Activated CD4-positive, alpha-beta T cell treated with anti-CD3 and anti-CD28 coated beads for 1 hour (primary cell): Measurements from ENCODE around the gene NUMB.
A peak's percentile ranks its signal among the peaks of the same experiment; 100 is the strongest.

Experiments
- DNase-seq: peaks from one replicate; pipeline ENCODE4 v3.0.0-alpha.2; 2020

The NUMB gene

DNA sequence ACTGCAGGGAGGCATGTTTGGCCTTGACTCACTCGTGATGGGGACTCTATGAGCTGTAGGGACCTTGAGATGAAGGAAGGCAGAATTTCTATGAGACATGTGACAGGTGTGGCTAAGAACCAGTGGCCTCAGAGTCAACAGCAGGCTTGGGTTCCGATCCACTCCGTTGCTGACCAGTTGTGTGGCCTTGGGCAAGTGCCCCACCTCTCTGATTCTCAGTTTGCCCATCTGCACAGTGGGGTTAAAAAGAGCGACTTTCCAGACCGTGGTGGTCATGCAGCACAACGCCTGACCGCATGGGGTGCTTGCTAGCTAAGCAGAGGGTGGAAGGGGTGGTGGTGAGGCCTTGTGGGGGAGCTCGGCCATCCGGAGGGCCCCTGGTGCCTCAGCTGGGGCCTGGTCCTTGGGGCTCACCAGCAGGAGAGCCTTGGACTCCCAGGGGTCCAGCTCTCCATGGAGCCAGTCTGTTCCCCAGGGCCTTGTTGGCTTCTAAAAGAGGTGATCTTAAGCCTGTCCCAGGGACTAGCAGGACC is 202.6 kb downstream of the NUMB start:
- no peak for DNase-seq

DNA sequence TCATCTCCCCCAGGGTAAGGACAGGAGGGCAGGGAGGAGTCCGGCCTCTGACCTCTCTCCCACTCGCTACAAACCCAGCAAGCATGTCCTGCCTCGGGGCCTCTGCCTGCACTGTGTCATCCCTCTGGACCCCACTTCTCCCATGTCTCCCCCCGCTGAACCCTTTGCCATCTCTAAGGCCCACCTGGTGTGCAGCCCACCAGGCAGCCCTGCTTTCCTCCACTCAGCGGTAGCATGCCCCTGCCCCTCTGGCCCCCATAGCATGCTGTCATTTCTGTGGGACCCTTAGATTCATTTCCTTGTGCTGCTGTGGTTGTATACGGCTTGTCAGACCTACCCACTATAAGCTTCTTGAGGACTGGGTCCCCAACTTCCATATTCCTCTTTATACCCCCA is 203.3 kb downstream of the NUMB start:
- DNase-seq = no peak

DNA sequence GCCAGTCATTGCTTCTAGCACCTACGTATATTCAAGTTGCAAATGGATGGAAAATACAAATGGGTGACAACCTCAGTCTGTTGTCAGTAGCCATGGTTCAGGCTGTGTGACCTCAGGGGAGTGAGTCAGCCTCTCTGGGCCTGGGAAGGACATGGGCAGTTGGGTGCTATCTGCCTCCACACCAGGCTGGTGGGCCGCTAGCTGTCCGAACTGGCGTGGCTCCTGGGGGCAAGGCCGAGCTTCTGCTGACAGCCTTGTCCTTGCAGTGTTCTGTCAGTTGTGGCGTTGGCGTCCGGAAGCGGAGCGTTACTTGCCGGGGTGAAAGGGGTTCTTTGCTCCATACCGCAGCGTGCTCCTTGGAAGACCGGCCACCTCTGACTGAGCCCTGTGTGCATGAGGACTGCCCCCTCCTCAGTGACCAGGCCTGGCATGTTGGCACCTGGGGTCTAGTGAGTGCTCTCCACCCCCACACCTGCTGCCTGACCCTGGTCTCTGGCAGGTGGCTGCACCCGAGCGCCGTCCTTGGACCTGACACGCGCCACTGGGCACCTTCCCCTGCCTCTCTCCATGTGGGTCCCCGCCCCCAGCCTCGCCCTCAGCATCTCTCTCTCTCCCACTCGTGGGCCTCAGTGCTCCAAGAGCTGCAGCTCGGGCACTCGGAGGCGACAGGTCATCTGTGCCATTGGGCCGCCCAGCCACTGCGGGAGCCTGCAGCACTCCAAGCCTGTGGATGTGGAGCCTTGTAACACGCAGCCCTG is 203.9 kb downstream of the NUMB start:
- no peak for DNase-seq

DNA sequence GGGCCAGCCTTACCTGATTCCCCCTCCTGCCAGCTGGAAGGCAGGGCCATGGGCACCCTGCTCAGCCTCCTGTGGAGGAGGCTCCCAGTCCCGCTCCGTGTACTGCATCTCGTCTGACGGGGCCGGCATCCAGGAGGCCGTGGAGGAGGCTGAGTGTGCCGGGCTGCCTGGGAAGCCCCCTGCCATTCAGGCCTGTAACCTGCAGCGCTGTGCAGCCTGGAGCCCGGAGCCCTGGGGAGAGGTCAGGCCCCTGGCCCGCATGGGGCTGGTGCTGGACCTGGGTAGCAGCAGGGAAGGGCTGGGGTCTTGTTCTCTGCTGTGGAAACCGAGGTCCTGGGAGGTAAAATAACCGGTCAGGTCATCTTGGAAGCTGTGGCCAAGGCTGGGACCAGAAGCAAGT is 204.6 kb downstream of the NUMB start:
- DNase-seq = no peak

GRCh38 chr14:73253323-73253610 is 205.1 kb downstream of the NUMB start:
- no peak for DNase-seq

DNA sequence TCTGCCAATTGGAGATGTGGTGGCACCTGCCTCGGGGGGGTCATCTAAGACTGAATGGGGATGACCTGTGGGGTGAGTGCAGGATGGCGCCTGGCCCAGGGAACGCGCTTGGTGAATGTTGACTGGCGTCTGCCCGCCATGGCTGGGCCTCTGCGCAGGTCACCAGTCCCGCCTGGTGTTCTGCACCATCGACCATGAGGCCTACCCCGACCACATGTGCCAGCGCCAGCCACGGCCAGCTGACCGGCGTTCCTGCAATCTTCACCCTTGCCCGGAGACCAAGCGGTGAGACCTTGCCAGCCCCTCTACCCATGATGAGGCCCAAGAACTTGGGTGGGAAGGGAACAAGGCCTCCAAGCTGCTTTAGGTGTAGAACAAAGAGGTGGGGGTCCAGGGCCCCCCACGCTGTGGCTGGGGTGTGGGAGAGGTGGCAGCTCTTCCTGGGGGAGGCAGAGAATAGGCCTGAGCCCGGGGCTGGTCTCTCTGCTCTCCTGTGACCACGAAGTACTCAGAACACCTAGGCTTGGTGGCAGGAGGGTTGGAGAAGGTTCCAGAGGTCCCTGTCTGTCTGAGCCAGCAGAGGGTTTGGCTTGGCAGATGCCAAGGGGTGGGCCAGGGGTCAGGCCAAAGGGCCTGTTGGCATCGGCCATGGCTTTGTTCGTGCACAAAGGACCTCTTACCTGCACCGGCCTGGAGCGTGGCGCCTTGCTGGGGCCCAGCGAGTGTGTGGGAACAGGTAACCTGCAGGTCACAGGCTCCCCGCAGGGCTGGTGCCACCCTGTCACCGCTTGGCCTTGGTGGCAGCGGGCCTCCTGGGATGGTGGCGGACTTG is 205.6 kb downstream of the NUMB start:
- DNase-seq = no peak

DNA sequence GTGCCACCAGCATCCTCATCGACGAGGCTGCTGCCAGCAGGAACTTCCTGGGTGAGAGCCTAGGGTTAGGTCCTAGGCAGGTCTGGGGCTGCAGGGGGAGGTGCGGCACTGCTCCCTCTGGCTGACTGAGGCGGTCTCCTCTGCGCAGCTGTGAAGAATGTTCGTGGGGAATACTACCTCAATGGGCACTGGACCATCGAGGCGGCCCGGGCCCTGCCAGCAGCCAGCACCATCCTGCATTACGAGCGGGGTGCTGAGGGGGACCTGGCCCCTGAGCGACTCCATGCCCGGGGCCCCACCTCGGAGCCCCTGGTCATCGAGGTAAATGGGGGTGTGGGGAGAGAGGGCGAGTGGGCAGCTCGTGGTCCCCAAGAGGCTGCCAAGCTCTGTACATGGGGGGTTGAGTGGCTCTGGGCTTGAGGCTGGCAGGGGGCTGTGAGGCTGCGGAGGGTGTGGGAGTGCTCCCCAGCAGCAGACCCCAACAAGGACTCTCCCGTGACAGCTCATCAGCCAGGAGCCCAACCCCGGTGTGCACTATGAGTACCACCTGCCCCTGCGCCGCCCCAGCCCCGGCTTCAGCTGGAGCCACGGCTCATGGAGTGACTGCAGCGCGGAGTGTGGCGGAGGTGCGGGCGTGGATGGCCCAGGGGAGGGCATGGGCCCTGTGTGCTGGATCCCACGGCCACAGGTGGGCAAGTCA is 206.7 kb downstream of the NUMB start:
- no peak for DNase-seq

DNA sequence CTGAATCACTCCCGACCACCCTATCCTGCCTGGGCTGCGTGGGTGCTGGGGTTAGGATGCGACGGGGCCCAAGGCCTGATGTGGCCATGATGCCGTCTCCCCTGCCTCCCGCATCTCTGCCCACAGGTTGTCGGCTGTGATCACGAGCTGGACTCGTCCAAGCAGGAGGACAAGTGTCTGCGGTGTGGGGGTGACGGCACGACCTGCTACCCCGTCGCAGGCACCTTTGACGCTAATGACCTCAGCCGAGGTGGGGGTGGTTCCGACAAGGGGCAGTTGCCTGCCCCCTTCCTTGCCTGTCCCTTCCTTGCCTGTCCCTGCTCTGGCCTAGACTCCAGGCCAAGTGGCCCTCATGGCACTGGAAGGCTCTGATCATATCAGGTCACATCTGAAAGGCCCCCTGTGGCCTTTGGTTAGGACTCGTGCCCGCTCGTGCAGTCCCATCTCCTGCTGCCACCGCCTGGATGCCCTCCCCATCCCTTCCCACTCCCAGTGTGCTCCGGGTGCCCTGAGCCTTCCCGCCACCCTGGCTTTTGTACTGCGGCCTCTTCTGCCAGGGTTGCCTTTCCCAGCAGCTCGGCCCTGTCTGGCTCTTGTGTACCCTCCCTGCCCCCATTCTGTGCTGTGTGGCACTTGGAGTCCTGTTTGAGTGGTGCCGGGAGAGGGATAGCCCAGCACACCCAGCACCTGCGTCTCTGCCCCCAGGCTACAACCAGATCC is 207.4 kb downstream of the NUMB start:
- DNase-seq = no peak

DNA sequence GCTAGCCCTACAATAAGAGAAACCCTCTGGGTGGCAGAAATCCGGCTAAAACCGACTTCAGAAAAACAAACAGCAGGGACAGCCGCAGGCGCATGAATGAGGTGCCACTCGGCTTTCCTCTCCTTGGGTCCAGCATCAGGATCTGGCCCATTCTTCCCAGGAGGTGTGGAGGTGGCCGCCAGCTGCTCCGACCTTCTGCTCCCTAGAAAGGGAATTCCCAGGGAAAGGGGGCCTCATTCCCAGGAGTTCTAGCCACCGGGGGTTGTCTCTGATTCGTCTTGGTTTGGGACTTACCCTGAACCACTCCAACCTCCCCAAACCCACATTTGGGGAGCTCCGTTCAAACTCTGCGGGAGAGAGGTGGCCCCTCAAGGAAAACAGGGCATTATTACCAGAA is 208.0 kb downstream of the NUMB start:
- no peak for DNase-seq

GRCh38 chr14:73249564-73250316 is 208.6 kb downstream of the NUMB start:
- DNase-seq = no peak

DNA sequence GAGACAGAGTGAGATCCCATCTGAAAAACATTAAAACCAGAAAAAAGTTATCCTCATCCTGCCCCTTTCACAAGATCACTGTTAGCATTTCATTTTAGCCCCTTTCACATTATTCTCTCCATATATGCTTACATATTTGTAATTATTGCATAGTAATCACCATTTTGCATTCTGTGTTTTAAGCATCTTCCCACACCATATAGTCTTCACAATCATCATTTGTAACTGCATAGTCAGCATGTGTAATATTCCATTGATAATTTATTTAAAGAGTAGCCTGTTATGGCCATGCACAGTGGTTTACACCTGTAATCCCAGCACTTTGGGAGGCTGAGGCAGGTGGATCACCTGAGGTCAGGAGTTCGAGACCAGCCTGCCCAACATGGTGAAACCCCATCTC is 209.2 kb downstream of the NUMB start:
- no peak for DNase-seq

- no peak for DNase-seq
Measured at GRCh38 chr14:73248108-73248868, 210.1 kb downstream of the NUMB start.

GRCh38 chr14:73246387-73247150 is 211.8 kb downstream of the NUMB start:
- DNase-seq = no peak

- DNase-seq = peak; percentile 16
Measured at GRCh38 chr14:73245480-73246325, 212.6 kb downstream of the NUMB start.

- no peak for DNase-seq
Measured at GRCh38 chr14:73244541-73245290, 213.6 kb downstream of the NUMB start.

DNA sequence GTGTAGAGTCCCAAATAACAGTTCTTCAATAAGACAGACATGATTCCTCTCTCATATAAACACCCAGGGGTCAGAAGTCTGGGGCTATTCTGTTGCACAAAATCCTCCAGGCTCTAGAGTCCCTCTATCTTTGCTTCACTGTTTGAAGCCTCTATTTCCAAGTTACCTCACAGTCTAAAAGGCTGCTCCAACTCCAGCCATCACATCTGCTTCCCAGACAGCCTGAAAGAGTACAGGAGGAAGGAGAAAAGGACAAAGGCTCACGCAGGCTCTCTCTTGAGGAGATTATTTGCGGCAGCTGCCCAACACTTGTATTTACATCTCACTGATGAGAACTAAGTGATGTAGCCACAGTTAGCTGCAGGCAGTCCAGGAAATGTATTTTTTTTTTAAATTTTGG is 214.6 kb downstream of the NUMB start:
- no peak for DNase-seq

GRCh38 chr14:73243341-73243740 is 215.0 kb downstream of the NUMB start:
- no peak for DNase-seq

GRCh38 chr14:73242357-73242901 is 215.9 kb downstream of the NUMB start:
- no peak for DNase-seq
